Mesenchymal stem cell (in vitro differentiated cells and primary cell): ENCODE measurements around the gene TMEM208.

Experiments used
- DNase-seq: peaks from one replicate; pipeline ENCODE4 v3.0.0-alpha.2; 2013
- H2AFZ ChIP-seq: one replicate; pipeline ENCODE4 v1.6.1; 2013; ENCODE audit warnings: low read depth, mild to moderate bottlenecking, control low read depth, inconsistent platforms, low read length, moderate library complexity
- H2AK5ac ChIP-seq: 2 replicates; pipeline ENCODE4 v1.6.1; 2013; ENCODE audit warnings: low read length, moderate library complexity, mild to moderate bottlenecking, inconsistent platforms; ENCODE audit not compliant: severe bottlenecking
- H2BK120ac ChIP-seq: one replicate; pipeline ENCODE4 v1.6.1; 2013; ENCODE audit warnings: low read depth, mild to moderate bottlenecking, inconsistent platforms, low read length, moderate library complexity
- H2BK12ac ChIP-seq, 2 experiments: one replicate each; pipeline ENCODE4 v1.6.1; 2013; ENCODE audit warnings: inconsistent platforms in 2 of 2, low read length in 2 of 2, mild to moderate bottlenecking in 2 of 2, moderate library complexity in 2 of 2, control low read depth in 1 of 2
- H2BK15ac ChIP-seq: one replicate; pipeline ENCODE4 v1.6.1; 2013; ENCODE audit warnings: mild to moderate bottlenecking, low read depth, inconsistent platforms; ENCODE audit not compliant: poor library complexity, severe bottlenecking
- H2BK5ac ChIP-seq: 2 replicates; pipeline ENCODE4 v1.6.1; 2013; ENCODE audit warnings: low read depth, mild to moderate bottlenecking, low read length, control low read depth, inconsistent platforms; ENCODE audit not compliant: poor library complexity, severe bottlenecking
- H3K14ac ChIP-seq, 2 experiments: one replicate each; pipeline ENCODE4 v1.6.1; 2013; ENCODE audit warnings: inconsistent platforms in 2 of 2, low read length in 2 of 2, control low read depth in 1 of 2, mild to moderate bottlenecking in 1 of 2, moderate library complexity in 1 of 2
- H3K18ac ChIP-seq, 2 experiments: one replicate each; pipeline ENCODE4 v1.6.1; 2013; ENCODE audit warnings: inconsistent platforms in 2 of 2, low read length in 2 of 2, control low read depth in 1 of 2, low read depth in 1 of 2, mild to moderate bottlenecking in 1 of 2
- H3K23ac ChIP-seq, 2 experiments: one replicate each; pipeline ENCODE4 v1.6.1; 2013; ENCODE audit warnings: inconsistent platforms in 2 of 2, low read length in 2 of 2, mild to moderate bottlenecking in 2 of 2, moderate library complexity in 2 of 2, control low read depth in 1 of 2
- H3K27ac ChIP-seq: 2 replicates; pipeline ENCODE4 v1.5.1; 2013; ENCODE audit warnings: mild to moderate bottlenecking, moderate library complexity, low read length, control low read depth, inconsistent platforms; ENCODE audit not compliant: poor library complexity, severe bottlenecking
- H3K27me3 ChIP-seq, 2 experiments: 2 replicates each; pipeline versions ENCODE4 v1.6.1 to v1.7.0; 2013; ENCODE audit warnings: low read length in 2 of 2, mild to moderate bottlenecking in 2 of 2, moderate library complexity in 2 of 2, control low read depth in 1 of 2, inconsistent platforms in 1 of 2; ENCODE audit not compliant: control insufficient read depth in 1 of 2, insufficient read depth in 1 of 2
- H3K36me3 ChIP-seq, 2 experiments: 2 replicates each; pipeline versions ENCODE4 v1.6.1 to v1.7.0; 2013; ENCODE audit warnings: low read length in 2 of 2, control low read depth in 1 of 2, inconsistent platforms in 1 of 2, low read depth in 1 of 2, mild to moderate bottlenecking in 1 of 2; ENCODE audit not compliant: insufficient read depth in 2 of 2, control insufficient read depth in 1 of 2
- H3K4ac ChIP-seq, 2 experiments: one replicate each; pipeline ENCODE4 v1.6.1; 2013; ENCODE audit warnings: inconsistent platforms in 2 of 2, low read length in 2 of 2, mild to moderate bottlenecking in 2 of 2, moderate library complexity in 2 of 2, control low read depth in 1 of 2, low read depth in 1 of 2
- H3K4me1 ChIP-seq: 2 replicates; pipeline ENCODE4 v1.6.1; 2013; ENCODE audit warnings: low read depth, low read length, control low read depth; ENCODE audit not compliant: control insufficient read depth, insufficient read depth
- H3K4me2 ChIP-seq: 2 replicates; pipeline ENCODE4 v1.6.1; 2013; ENCODE audit warnings: low read length, mild to moderate bottlenecking, inconsistent platforms; ENCODE audit not compliant: poor library complexity, severe bottlenecking
- H3K4me3 ChIP-seq, 2 experiments: 2 replicates each; pipeline versions ENCODE4 v1.5.1 to v1.7.0; 2013; ENCODE audit warnings: low read length in 2 of 2, mild to moderate bottlenecking in 2 of 2, control low read depth in 1 of 2, low read depth in 1 of 2; ENCODE audit not compliant: insufficient read depth in 1 of 2
- H3K79me1 ChIP-seq: replicated peaks from 2 replicates; pipeline ENCODE4 v1.6.1; 2013; ENCODE audit warnings: mild to moderate bottlenecking, control low read depth, low read length, inconsistent platforms; ENCODE audit not compliant: poor library complexity, severe bottlenecking
- H3K9ac ChIP-seq: 2 replicates; pipeline ENCODE4 v1.7.0; 2013; ENCODE audit warnings: mild to moderate bottlenecking, low read length, moderate library complexity
- H3K9me3 ChIP-seq: 2 replicates; pipeline ENCODE4 v1.7.0; 2013; ENCODE audit warnings: mild to moderate bottlenecking, low read length; ENCODE audit not compliant: control insufficient read depth
- H4K8ac ChIP-seq: one replicate; pipeline ENCODE4 v1.6.1; 2013; ENCODE audit warnings: inconsistent platforms, mild to moderate bottlenecking, low read length, moderate library complexity
- H4K91ac ChIP-seq: one replicate; pipeline ENCODE4 v1.6.1; 2013; ENCODE audit warnings: mild to moderate bottlenecking, low read length, inconsistent platforms
- WGBS: methylation state at CpG from one replicate; pipeline ENCODE4 v1.1.7; 2013; ENCODE audit warnings: mixed read lengths; 5-methylcytosine and 5-hydroxymethylcytosine counted together

TMEM208 gene

GRCh38 chr16:67185651-67186134 is 41.2 kb upstream of the TMEM208 start:
- Histone ChIP-seq H2BK120ac (no peak overlapping the region), H2AFZ (no peak overlapping the region), H2BK15ac (no peak overlapping the region), H4K91ac (no peak overlapping the region), H3K36me3 (peaks cover 0 to under 1% of the 10 kb centered on the region in 2 experiments), H2BK5ac (no peak overlapping the region), H2BK12ac (no peak overlapping the region), H3K4me2 (no peak overlapping the region), H4K8ac (no peak overlapping the region), H3K9me3 (no peaks in the 10 kb centered on the region), H2AK5ac (no peak overlapping the region), H3K23ac (no peak overlapping the region), H3K79me1 (peaks cover 12% of the 10 kb centered on the region), H3K4ac (no peak overlapping the region), H3K18ac (no peak overlapping the region), H3K27me3 (no peaks in the 10 kb centered on the region), H3K4me3 (peak overlapping the region in 1 of 2 experiments; percentile 65), H3K4me1 (peaks cover 34% of the 10 kb centered on the region), H3K9ac (peak overlapping the region; percentile 31), H3K27ac (no peak overlapping the region), H3K14ac (no peak overlapping the region)
- 23% methylated on average over 5 of the region's 12 CpGs for WGBS
- DNase-seq, result no peak

DNA sequence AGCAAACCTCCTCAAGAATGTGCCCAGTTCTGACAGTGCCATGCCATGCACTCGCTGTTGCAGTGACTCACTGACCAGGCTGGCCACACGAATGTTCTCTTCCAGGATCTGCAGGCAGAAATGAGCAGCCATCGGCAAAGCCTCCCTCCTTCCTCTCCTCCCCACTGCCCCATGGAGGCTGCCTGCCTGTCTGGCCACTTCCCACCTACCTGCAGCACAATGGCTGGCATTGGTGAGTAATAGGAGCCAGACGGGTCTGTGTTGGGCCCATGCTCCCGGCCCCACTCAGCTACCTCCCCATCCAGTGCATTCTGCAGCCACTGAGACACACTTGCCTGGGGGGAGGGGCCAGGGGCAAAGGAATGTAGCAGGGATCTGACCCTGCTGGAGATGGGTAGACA is 40.4 kb upstream of the TMEM208 start:
- Histone ChIP-seq H3K23ac (no peak overlapping the region), H3K4me2 (no peak overlapping the region), H2AK5ac (no peak overlapping the region), H3K4ac (no peak overlapping the region), H2BK15ac (no peak overlapping the region), H3K79me1 (peaks cover 5% of the 10 kb centered on the region), H2BK5ac (no peak overlapping the region), H2BK12ac (no peak overlapping the region), H3K36me3 (no peaks in the 10 kb centered on the region), H4K91ac (no peak overlapping the region), H3K27me3 (no peaks in the 10 kb centered on the region), H3K18ac (no peak overlapping the region), H3K9me3 (no peaks in the 10 kb centered on the region), H3K4me3 (no peak overlapping the region), H3K27ac (no peak overlapping the region), H3K9ac (no peak overlapping the region), H3K4me1 (peaks cover 35% of the 10 kb centered on the region), H2BK120ac (no peak overlapping the region), H2AFZ (no peak overlapping the region), H3K14ac (peak overlapping the region in 1 of 2 experiments; percentile 21), H4K8ac (no peak overlapping the region)
- no peak for DNase-seq
- WGBS, result 61% methylated on average over 4 of the region's 5 CpGs

- H3K4me1 ChIP-seq, result peaks cover 37% of the 10 kb centered on the region
- H3K79me1 ChIP-seq, result peaks cover 4% of the 10 kb centered on the region
- no peaks in the 10 kb centered on the region for H3K36me3 ChIP-seq
- H2BK12ac ChIP-seq, result no peak overlapping the region
- no peak overlapping the region for H3K14ac ChIP-seq
- no peak overlapping the region for H2BK5ac ChIP-seq
- no peaks in the 10 kb centered on the region for H3K27me3 ChIP-seq
- 92% methylated on average over 26 of the region's 26 CpGs for WGBS
- H3K4me3 ChIP-seq, result no peak overlapping the region
- H3K18ac ChIP-seq, result no peak overlapping the region
- H3K4me2 ChIP-seq, result no peak overlapping the region
- no peak overlapping the region for H3K27ac ChIP-seq
- no peak overlapping the region for H2AFZ ChIP-seq
- H3K9me3 ChIP-seq, result no peaks in the 10 kb centered on the region
- no peak overlapping the region for H4K8ac ChIP-seq
- DNase-seq, result no peak
- no peak overlapping the region for H4K91ac ChIP-seq
- no peak overlapping the region for H2AK5ac ChIP-seq
- no peak overlapping the region for H2BK120ac ChIP-seq
- no peak overlapping the region for H3K9ac ChIP-seq
- no peak overlapping the region for H3K23ac ChIP-seq
- H3K4ac ChIP-seq, result no peak overlapping the region
- no peak overlapping the region for H2BK15ac ChIP-seq
Observed at GRCh38 chr16:67187175-67187890, 39.6 kb upstream of the TMEM208 start.

DNA sequence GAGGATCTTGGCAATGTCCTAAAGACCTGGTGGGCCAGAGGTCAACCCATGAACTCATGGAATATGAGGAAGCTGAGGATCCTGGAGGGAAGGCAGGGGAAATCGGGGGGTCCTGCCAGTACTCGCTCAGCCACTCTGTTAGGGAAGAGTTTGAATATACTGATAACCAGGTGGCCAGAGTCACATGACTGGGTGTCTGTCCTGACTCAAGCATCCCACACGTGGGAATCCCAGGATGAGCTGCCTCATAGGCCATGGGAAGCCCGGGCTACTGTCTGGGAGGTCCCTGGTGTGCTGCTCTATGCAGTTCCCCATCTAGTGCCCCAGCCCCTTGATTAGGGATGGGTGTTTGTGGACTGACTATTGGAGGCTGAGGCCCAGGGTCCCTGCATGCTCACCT is 38.6 kb upstream of the TMEM208 start:
- Histone ChIP-seq H3K27me3 (no peaks in the 10 kb centered on the region), H2AFZ (no peak overlapping the region), H3K9ac (no peak overlapping the region), H3K4me3 (no peak overlapping the region), H3K23ac (no peak overlapping the region), H3K4ac (no peak overlapping the region), H3K27ac (no peak overlapping the region), H2BK5ac (no peak overlapping the region), H2BK12ac (no peak overlapping the region), H3K36me3 (peaks cover 2% of the 10 kb centered on the region in 2 experiments), H2BK120ac (no peak overlapping the region), H3K18ac (no peak overlapping the region), H3K4me1 (peaks cover 40% of the 10 kb centered on the region), H4K91ac (no peak overlapping the region), H2BK15ac (no peak overlapping the region), H4K8ac (no peak overlapping the region), H3K14ac (no peak overlapping the region), H3K9me3 (no peaks in the 10 kb centered on the region), H3K79me1 (peaks cover under 1% of the 10 kb centered on the region), H2AK5ac (no peak overlapping the region), H3K4me2 (no peak overlapping the region)
- no peak for DNase-seq
- 86% methylated on average over 4 of the region's 4 CpGs for whole genome bisulfite sequencing
